GM19397 (cell line): ENCODE measurements around the gene NDN.
"Not testable (repeated sequence)": the region's sequence is repeated elsewhere in the genome, so short reads cannot be mapped to it uniquely, and the experiment has no call there.

Experiments used
- ATAC-seq: cut with Tn5 transposase; IDR thresholded peaks from one replicate; pipeline ENCODE4 v1.9.1; 2021; ENCODE audit warnings: mild to moderate bottlenecking, moderate library complexity; ENCODE audit not compliant: unreplicated experiment

The NDN gene, protein sequence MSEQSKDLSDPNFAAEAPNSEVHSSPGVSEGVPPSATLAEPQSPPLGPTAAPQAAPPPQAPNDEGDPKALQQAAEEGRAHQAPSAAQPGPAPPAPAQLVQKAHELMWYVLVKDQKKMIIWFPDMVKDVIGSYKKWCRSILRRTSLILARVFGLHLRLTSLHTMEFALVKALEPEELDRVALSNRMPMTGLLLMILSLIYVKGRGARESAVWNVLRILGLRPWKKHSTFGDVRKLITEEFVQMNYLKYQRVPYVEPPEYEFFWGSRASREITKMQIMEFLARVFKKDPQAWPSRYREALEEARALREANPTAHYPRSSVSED

GRCh38 chr15:23687143-23687470, at the start of gene NDN:
Gene NDN, minus strand, starts transcription at chr15:23687305. Its CDS starts 88 bp downstream, at chr15:23687217.
- ATAC-seq = no peak

DNA sequence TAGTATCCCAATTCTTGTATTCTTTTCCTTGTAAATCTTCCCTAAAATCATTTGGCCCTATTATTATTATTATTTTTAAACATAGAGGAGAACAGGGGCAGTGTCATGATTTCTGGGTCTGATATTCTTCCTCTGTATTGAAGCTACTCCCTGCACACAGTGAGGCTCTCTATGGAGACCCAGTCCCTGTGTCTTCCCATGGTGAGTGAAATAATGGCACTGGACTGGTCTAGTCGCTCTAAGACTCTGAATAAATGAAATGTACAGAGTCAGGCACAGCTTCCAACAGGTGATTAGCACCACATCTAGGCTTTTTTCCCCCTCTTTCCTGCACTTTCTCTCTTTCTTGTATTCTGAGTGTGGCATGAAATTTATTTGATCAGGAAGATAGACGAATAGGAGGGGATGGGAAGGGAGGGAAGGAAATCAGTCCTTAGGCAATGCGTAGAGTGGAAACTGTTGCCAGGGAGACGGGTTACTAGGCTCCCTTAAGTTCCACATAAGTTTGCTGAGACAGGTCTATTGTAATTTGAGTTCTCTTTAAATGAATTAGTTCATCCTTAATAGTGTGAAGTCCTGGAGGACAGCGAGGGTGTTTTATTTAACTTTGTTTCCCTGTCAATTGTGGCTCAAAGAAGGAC, 49.0 kb upstream of the NDN start:
- ATAC-seq = no peak

- no peak for ATAC-seq
These were observed 47.8 kb upstream of the NDN start for GRCh38 chr15:23734862-23735261.

DNA sequence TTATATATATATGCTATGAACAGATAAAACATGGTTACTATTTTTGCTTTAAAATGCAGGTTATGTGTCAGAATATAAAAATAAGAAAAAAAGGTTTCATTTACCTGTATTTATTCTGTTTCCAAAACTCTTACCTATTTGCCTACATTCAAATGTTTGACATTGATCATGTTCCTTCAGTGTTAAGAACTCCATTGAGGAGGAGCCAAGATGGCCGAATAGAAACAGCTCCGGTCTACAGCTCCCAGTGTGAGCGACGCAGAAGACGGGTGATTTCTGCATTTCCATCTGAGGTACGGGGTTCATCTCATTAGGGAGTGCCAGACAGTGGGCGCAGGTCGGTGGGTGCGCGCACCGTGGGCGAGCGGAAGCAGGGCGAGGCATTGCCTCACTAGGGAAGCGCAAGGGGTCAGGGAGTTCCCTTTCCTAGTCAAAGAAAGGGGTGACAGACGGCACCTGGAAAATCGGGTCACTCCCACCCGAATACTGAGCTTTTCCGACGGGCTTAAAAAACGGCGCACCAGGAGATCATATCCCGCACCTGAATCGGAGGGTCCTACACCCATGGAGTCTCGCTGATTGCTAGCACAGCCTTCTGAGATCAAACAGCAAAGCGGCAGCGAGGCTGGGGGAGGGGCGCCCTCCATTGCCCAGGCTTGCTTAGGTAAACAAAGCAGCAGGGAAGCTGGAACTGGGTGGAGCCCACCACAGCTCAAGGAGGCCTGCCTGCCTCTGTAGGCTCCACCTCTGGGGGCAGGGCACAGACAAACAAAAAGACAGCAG, 27.0 kb upstream of the NDN start:
- ATAC-seq = not testable (repeated sequence)

- no peak for ATAC-seq
These were observed 21.2 kb upstream of the NDN start for GRCh38 chr15:23708332-23708731.

DNA sequence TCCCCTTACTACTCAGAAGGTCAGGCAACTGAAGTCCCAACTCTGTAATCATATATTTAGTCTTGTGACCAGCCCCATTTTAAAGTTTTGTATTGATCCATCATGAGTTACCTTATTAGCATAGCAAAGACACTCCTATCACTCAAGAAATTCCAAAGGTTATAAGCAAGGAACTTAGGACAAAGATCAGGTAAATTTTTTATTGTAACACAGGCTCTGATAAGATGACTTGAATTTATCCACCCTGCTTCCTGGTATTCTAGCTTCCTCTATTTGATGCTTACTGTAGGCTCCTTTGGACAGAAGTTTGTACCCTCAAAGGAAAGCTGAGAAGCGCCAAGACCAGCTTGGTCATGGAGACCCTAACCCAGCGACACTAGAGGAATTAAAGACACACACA, 8.2 kb upstream of the NDN start:
- no peak for ATAC-seq

GRCh38 chr15:23694592-23694991, 7.5 kb upstream of the NDN start:
- no peak for ATAC-seq

GRCh38 chr15:23690450-23690852, 3.3 kb upstream of the NDN start:
- ATAC-seq = no peak

DNA sequence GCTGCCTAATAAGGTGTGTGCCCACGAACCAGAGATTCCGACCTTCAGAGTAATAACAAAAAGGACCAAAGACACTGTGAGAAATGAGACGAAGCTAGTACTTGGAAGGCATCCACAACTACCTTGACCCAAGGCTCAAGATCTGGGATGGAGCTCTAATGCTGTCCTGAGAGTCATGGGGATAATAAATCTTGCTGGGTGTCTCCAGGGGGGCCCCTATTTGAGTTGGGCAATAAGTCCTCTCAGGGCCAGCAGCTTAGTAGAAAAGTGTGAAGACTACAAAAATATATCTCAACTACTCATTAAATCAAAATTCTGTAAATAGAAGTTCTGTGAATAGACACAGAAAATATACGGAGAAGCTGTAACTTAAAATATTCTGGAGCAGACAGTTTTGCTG, 2.9 kb upstream of the NDN start:
- ATAC-seq = no peak

GRCh38 chr15:23686466-23687142, 501 bp downstream of the NDN start:
- no peak for ATAC-seq

- ATAC-seq = no peak
These were observed 15.6 kb downstream of the NDN start for GRCh38 chr15:23671481-23671880.

DNA sequence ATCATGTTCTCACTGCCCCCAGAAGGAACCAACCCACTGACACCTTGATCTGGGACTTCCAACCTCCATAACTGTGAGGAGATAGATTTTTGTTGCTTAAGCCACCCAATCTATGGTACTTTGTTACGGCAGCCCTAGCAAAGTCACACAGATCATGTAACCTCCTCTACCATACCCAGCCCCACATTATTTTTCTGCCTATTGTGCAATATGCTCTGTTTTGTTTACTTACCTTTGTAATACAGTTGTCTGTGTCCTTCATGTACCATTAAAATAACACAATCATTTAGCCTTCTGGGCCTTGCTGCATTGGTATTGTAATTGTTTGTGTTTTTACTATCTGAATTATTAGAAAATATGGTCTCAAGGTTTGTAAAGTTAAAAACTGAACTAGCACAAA, 16.1 kb downstream of the NDN start:
- no peak for ATAC-seq

GRCh38 chr15:23663232-23663631, 23.9 kb downstream of the NDN start:
- no peak for ATAC-seq

- no peak for ATAC-seq
These were observed 38.1 kb downstream of the NDN start for GRCh38 chr15:23648920-23649515.

- ATAC-seq = no peak
These were observed 39.4 kb downstream of the NDN start, which contains the start of gene MAGEL2 for GRCh38 chr15:23647421-23648370. Gene MAGEL2, minus strand, starts transcription at chr15:23647867. Its CDS starts 125 bp downstream, at chr15:23647742.

DNA sequence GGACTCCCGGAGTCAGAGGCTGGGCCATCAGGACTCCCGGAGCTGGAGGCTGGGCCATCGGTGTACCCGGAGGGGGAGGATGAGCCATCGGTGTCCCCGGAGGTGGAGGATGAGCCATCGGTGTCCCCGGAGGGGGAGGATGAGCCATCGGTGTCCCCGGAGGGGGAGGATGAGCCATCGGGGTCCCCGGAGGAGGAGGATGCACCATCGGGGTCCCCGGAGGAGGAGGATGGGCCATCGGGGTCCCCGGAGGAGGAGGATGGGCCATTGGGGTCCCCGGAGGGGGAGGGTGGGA, 40.2 kb downstream of the NDN start:
- no peak for ATAC-seq

- ATAC-seq = no peak
These were observed 40.7 kb downstream of the NDN start for GRCh38 chr15:23646165-23647000.

- no peak for ATAC-seq
These were observed 41.5 kb downstream of the NDN start for GRCh38 chr15:23645371-23646164.
